Left lung (tissue), 10 donors: Measurements from ENCODE around the gene FGB. TPM values are rescaled to one million over a fixed set of nuclear protein-coding genes. Genes with fewer than 3 reads are reported as not detected.

ENCODE experiments used
- ATAC-seq: fragments of 200-7000 bp; cut with Tn5 transposase; one replicate; pipeline ENCODE4 v1.9.1; 2020; ENCODE audit warnings: moderate library complexity
- DNase-seq, 4 donors: peaks; one replicate each; pipeline ENCODE4 v3.0.0-alpha.2; 2013 to 2020
- H3K27ac ChIP-seq, 2 donors: fragments of 200-600 bp; sonication (generic) in 1 of 2; one replicate each; pipeline versions ENCODE4 v1.5.0 to v1.8.0; 2020 to 2021
- H3K27me3 ChIP-seq, 2 donors: fragments of 200-600 bp; sonication (generic) in 1 of 2; one replicate each; pipeline versions ENCODE4 v1.5.0 to v1.8.0; 2020 to 2021
- H3K36me3 ChIP-seq, 2 donors: fragments of 200-600 bp; sonication (generic) in 1 of 2; one replicate each; pipeline versions ENCODE4 v1.5.0 to v1.8.0; 2020 to 2021
- H3K4me1 ChIP-seq, 2 donors: fragments of 200-600 bp; one replicate each; pipeline ENCODE4 v1.8.0; 2021
- H3K4me3 ChIP-seq, 2 donors: fragments of 200-600 bp; sonication (generic) in 1 of 2; one replicate each; pipeline versions ENCODE4 v1.5.0 to v1.8.0; 2020 to 2021; ENCODE audit warnings: mild to moderate bottlenecking in 1 of 2
- H3K9me3 ChIP-seq, 2 donors: fragments of 200-600 bp; sonication (generic) in 1 of 2; one replicate each; pipeline versions ENCODE4 v1.5.0 to v1.8.0; 2020 to 2021
- CTCF ChIP-seq, 2 donors: fragments of 200-600 bp; sonication (generic) in 1 of 2; IDR thresholded peaks; one replicate each; pipeline versions ENCODE4 v1.5.0 to v1.8.0; 2021; ENCODE audit warnings: antibody characterized with exemption in 2 of 2
- intact Hi-C, 2 donors: fragments of 100-400 bp; cut with DNase I; formaldehyde crosslinking; loops; one replicate each; pipeline versions ENCODE4 v1.11.2 to v1.14.2; 2022
- polyA plus RNA-seq, 6 donors: library from polyadenylated mRNA; unstranded; fragments of 120-200 nt; gene quantifications; one replicate each; pipeline ENCODE4 v1.2.1, GENCODE V29; 2013; ENCODE audit not compliant: insufficient read length in 6 of 6
- total RNA-seq, 2 donors: library from RNA; stranded (reverse); fragmentation: NEBNext Ultra II Directional; extraction: Animal tissue kit (Norgen Biotek cat#: 25700); gene quantifications; one replicate each; pipeline ENCODE4 v1.2.1, GENCODE V29; 2021
- donor health status: DM: no; HTN: yes; CAD: no.
- donor health status: DM: no; HTN: no; CAD: no.

The FGB gene
- total and polyA plus RNA-seq, 8 donors, result 0.11 to 4.6 (median 0.35) TPM; not detected in 3

- H3K4me3 ChIP-seq, result no peak overlapping the region
- intact Hi-C loops, result no loop called here
- DNase-seq (no peak), ATAC-seq (no peak)
- H3K9me3 ChIP-seq, result no peaks in the 10 kb centered on the region
- no peak overlapping the region for H3K27ac ChIP-seq
- H3K4me1 ChIP-seq, result no peaks in the 10 kb centered on the region
- no peak for TF ChIP-seq CTCF (IDR thresholded peaks at IDR 0.05)
- H3K27me3 ChIP-seq, result peaks cover 0 to 11% of the 10 kb centered on the region in 2 donors
- H3K36me3 ChIP-seq, result no peaks in the 10 kb centered on the region
These were observed 36.7 kb upstream of the FGB start for GRCh38 chr4:154526151-154526550.

DNA sequence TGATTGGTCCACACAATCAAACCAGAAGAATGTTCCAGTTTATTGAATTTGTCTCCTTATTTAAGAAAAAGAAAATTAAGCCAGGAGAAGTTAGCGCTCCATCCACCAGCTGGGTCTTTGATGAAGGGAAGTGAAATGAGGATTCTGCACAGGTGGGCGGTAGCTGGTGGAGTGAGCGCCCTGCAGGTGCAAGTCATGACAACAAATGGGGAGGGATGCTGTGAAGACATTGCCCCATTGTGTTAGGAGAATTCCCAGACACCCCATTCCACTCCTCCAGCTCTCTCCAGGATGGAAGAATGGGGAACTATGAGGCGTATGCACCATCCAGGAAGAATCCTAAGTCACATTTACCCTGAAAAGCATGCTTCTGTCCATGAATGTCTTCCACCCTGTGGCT lies 35.5 kb upstream of the FGB start:
- no peak for ATAC-seq
- intact Hi-C loops, result no loop called here
- no peak for TF ChIP-seq CTCF (IDR thresholded peaks at IDR 0.05)

GRCh38 chr4:154528869-154529268 lies 33.9 kb upstream of the FGB start:
- H3K27ac ChIP-seq, result no peak overlapping the region
- DNase-seq, result peak in 1 of 4 donors; percentile 20
- H3K36me3 ChIP-seq, result no peaks in the 10 kb centered on the region
- TF ChIP-seq CTCF (IDR thresholded peaks at IDR 0.05), result no peak
- peaks cover 0 to 7% of the 10 kb centered on the region in 2 donors for H3K27me3 ChIP-seq
- ATAC-seq, result no peak
- no peak overlapping the region for H3K4me3 ChIP-seq
- H3K4me1 ChIP-seq, result no peaks in the 10 kb centered on the region
- no peaks in the 10 kb centered on the region for H3K9me3 ChIP-seq
- intact Hi-C loops, result no loop called here

More for the DNA sequence above, 35.5 kb upstream of the FGB start:
- no peaks in the 10 kb centered on the region for H3K36me3 ChIP-seq
- no peaks in the 10 kb centered on the region for H3K4me1 ChIP-seq
- H3K27ac ChIP-seq, result no peak overlapping the region
- H3K9me3 ChIP-seq, result no peaks in the 10 kb centered on the region
- DNase-seq, result no peak
- no peak overlapping the region for H3K4me3 ChIP-seq
- peaks cover 0 to 11% of the 10 kb centered on the region in 2 donors for H3K27me3 ChIP-seq

- ATAC-seq (peak; percentile 23), DNase-seq (no peak)
- intact Hi-C loops, result no loop called here
These were observed 32.9 kb upstream of the FGB start for GRCh38 chr4:154529728-154530519.

More at GRCh38 chr4:154529728-154530519, 32.9 kb upstream of the FGB start:
- TF ChIP-seq CTCF (IDR thresholded peaks at IDR 0.05), result no peak
- Histone ChIP-seq H3K36me3 (no peaks in the 10 kb centered on the region), H3K9me3 (no peaks in the 10 kb centered on the region), H3K4me1 (no peaks in the 10 kb centered on the region), H3K4me3 (no peak overlapping the region), H3K27me3 (peaks cover 0 to 5% of the 10 kb centered on the region in 2 donors), H3K27ac (no peak overlapping the region)
